ENCODE measurements around the gene SLC10A1.

- TF ChIP-seq POLR2A (IDR thresholded peaks at IDR 0.05) (no peak), CTCF (IDR thresholded peaks at IDR 0.05) (no peak)
These were observed 25.9 kb downstream of the SLC10A1 start for GRCh38 chr14:69771136-69771535.

Measured in thyroid gland (tissue), 4 donors.